ENCODE data around the gene SLC36A1.
A peak's percentile ranks its signal among the peaks of the same experiment; 100 is the strongest.

SLC36A1 gene

GRCh38 chr5:151509836-151510235 lies 62.4 kb downstream of the SLC36A1 start:
- H3K27ac Mint-ChIP-seq, result no peak overlapping the region
- no peaks in the 10 kb centered on the region for H3K27me3 Mint-ChIP-seq
- ATAC-seq (replicated peaks) (no peak), DNase-seq (no peak)
- H3K4me1 Mint-ChIP-seq, result peaks cover 0 to 4% of the 10 kb centered on the region in 2 donors
- no peaks in the 10 kb centered on the region for H3K9me3 Mint-ChIP-seq
- H3K4me3 Mint-ChIP-seq, result no peak overlapping the region
- peaks cover 17 to 21% of the 10 kb centered on the region in 2 donors for H3K36me3 Mint-ChIP-seq

GRCh38 chr5:151517122-151517920 lies 69.9 kb downstream of the SLC36A1 start:
- no peaks in the 10 kb centered on the region for H3K27me3 Mint-ChIP-seq
- H3K4me1 Mint-ChIP-seq, result no peaks in the 10 kb centered on the region
- no peaks in the 10 kb centered on the region for H3K36me3 Mint-ChIP-seq
- DNase-seq (no peak), ATAC-seq (replicated peaks) (no peak)
- no peak overlapping the region for H3K27ac Mint-ChIP-seq
- H3K4me3 Mint-ChIP-seq, result no peak overlapping the region
- H3K9me3 Mint-ChIP-seq, result no peaks in the 10 kb centered on the region

- ATAC-seq (replicated peaks) (no peak), DNase-seq (no peak)
- peaks cover 0 to 2% of the 10 kb centered on the region in 2 donors for H3K36me3 Mint-ChIP-seq
- H3K4me1 Mint-ChIP-seq, result peaks cover 0 to 2% of the 10 kb centered on the region in 2 donors
- H3K27ac Mint-ChIP-seq, result no peak overlapping the region
- H3K9me3 Mint-ChIP-seq, result no peaks in the 10 kb centered on the region
- H3K4me3 Mint-ChIP-seq, result no peak overlapping the region
- no peaks in the 10 kb centered on the region for H3K27me3 Mint-ChIP-seq
Observed at GRCh38 chr5:151520294-151520693, 72.9 kb downstream of the SLC36A1 start.

DNA sequence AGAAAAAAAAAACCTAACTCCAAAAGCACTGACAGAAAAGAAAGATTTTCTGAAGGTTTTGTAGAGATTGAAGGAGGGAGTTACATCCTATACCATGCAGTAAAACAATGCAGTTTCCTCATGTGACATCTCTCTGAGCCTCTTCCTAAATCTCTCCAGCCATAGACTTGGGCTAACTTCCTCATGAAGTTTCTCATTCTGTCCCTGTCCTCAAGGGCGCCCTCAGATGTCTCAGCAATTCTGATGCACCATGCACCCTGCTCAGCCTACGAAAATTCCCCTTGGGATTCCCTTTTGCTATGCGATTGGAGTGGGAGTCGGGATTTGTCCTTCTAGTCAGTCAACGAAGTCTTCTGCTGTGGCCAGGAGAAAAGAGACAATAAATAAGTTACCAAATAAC lies 74.8 kb downstream of the SLC36A1 start:
- no peaks in the 10 kb centered on the region for H3K27me3 Mint-ChIP-seq
- no peak overlapping the region for H3K27ac Mint-ChIP-seq
- H3K4me1 Mint-ChIP-seq, result peaks cover 0 to 2% of the 10 kb centered on the region in 2 donors
- no peak overlapping the region for H3K4me3 Mint-ChIP-seq
- H3K9me3 Mint-ChIP-seq, result no peaks in the 10 kb centered on the region
- ATAC-seq (replicated peaks) (no peak), DNase-seq (no peak)
- H3K36me3 Mint-ChIP-seq, result peaks cover 0 to 2% of the 10 kb centered on the region in 2 donors

- ATAC-seq (replicated peaks) (peak; percentile 88 to 98), DNase-seq (peak; percentile 33)
- H3K4me1 Mint-ChIP-seq, result peaks cover 0 to 2% of the 10 kb centered on the region in 2 donors
- H3K4me3 Mint-ChIP-seq, result no peak overlapping the region
- no peaks in the 10 kb centered on the region for H3K27me3 Mint-ChIP-seq
- H3K36me3 Mint-ChIP-seq, result peaks cover 0 to 2% of the 10 kb centered on the region in 2 donors
- no peaks in the 10 kb centered on the region for H3K9me3 Mint-ChIP-seq
- no peak overlapping the region for H3K27ac Mint-ChIP-seq
Observed at GRCh38 chr5:151523335-151523734, 75.9 kb downstream of the SLC36A1 start.

GRCh38 chr5:151528153-151528552 lies 80.8 kb downstream of the SLC36A1 start:
- no peak overlapping the region for H3K27ac Mint-ChIP-seq
- H3K36me3 Mint-ChIP-seq, result peaks cover 0 to 5% of the 10 kb centered on the region in 2 donors
- H3K4me3 Mint-ChIP-seq, result no peak overlapping the region
- peaks cover 0 to 1% of the 10 kb centered on the region in 2 donors for H3K9me3 Mint-ChIP-seq
- DNase-seq (no peak), ATAC-seq (replicated peaks) (no peak)
- no peaks in the 10 kb centered on the region for H3K4me1 Mint-ChIP-seq
- peaks cover 6 to 10% of the 10 kb centered on the region in 2 donors for H3K27me3 Mint-ChIP-seq

- no peak for DNase-seq
- peaks cover 0 to 5% of the 10 kb centered on the region in 2 donors for H3K36me3 Mint-ChIP-seq
- no peak overlapping the region for H3K27ac Mint-ChIP-seq
- peaks cover 0 to 1% of the 10 kb centered on the region in 2 donors for H3K9me3 Mint-ChIP-seq
- no peak for ATAC-seq (replicated peaks)
- H3K4me1 Mint-ChIP-seq, result no peaks in the 10 kb centered on the region
- no peak overlapping the region for H3K4me3 Mint-ChIP-seq
- peaks cover 6 to 10% of the 10 kb centered on the region in 2 donors for H3K27me3 Mint-ChIP-seq
Observed at GRCh38 chr5:151528996-151529395, 81.6 kb downstream of the SLC36A1 start.

GRCh38 chr5:151531581-151531980 lies 84.2 kb downstream of the SLC36A1 start:
- peaks cover 0 to 3% of the 10 kb centered on the region in 2 donors for H3K36me3 Mint-ChIP-seq
- H3K4me1 Mint-ChIP-seq, result no peaks in the 10 kb centered on the region
- H3K9me3 Mint-ChIP-seq, result peaks cover 0 to 1% of the 10 kb centered on the region in 2 donors
- no peak for DNase-seq
- no peak for ATAC-seq (replicated peaks)
- H3K27me3 Mint-ChIP-seq, result peaks cover 6 to 10% of the 10 kb centered on the region in 2 donors
- no peak overlapping the region for H3K27ac Mint-ChIP-seq
- no peak overlapping the region for H3K4me3 Mint-ChIP-seq

- Mint-ChIP-seq H3K9me3 (peaks cover 0 to 1% of the 10 kb centered on the region in 2 donors), H3K27ac (no peak overlapping the region), H3K36me3 (peaks cover 0 to 3% of the 10 kb centered on the region in 2 donors), H3K27me3 (peaks cover 6 to 10% of the 10 kb centered on the region in 2 donors), H3K4me3 (no peak overlapping the region), H3K4me1 (no peaks in the 10 kb centered on the region)
- DNase-seq, result no peak
- no peak for ATAC-seq (replicated peaks)
Observed at GRCh38 chr5:151532416-151532815, 85.0 kb downstream of the SLC36A1 start.

- no peak for DNase-seq
- peaks cover 10% of the 10 kb centered on the region in 2 donors for H3K27me3 Mint-ChIP-seq
- peaks cover 0 to 5% of the 10 kb centered on the region in 2 donors for H3K36me3 Mint-ChIP-seq
- H3K4me3 Mint-ChIP-seq, result no peak overlapping the region
- no peak for ATAC-seq (replicated peaks)
- H3K9me3 Mint-ChIP-seq, result peaks cover 0 to 1% of the 10 kb centered on the region in 2 donors
- no peak overlapping the region for H3K27ac Mint-ChIP-seq
- H3K4me1 Mint-ChIP-seq, result no peaks in the 10 kb centered on the region
Observed at GRCh38 chr5:151534350-151534749, 86.9 kb downstream of the SLC36A1 start.

- Mint-ChIP-seq H3K36me3 (peaks cover 0 to 1% of the 10 kb centered on the region in 2 donors), H3K27me3 (peaks cover 6 to 8% of the 10 kb centered on the region in 2 donors), H3K4me3 (no peak overlapping the region), H3K9me3 (no peaks in the 10 kb centered on the region), H3K4me1 (no peaks in the 10 kb centered on the region), H3K27ac (no peak overlapping the region)
- DNase-seq, result no peak
- no peak for ATAC-seq (replicated peaks)
Observed at GRCh38 chr5:151537044-151537443, 89.6 kb downstream of the SLC36A1 start.

DNA sequence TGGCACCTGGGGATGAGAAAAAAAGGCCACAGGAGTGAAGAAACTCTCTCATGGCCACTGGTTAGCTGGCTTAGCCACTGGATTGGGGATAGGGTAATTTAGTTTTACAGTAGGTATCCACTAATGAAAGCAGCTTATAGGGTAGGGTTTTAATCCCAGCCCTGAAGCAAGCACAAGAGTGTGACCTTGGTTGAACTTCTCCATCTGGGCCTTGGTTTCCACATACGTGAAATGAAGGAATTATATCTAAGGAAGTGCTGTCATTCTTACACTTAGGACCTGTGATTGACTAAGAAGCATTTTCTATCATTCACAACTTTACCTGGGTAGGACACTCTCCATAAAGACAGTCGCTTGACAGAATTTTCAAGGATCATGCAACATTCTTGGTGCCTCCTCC lies 94.2 kb downstream of the SLC36A1 start:
- DNase-seq, result no peak
- ATAC-seq (replicated peaks), result no peak
- H3K27ac Mint-ChIP-seq, result no peak overlapping the region
- no peak overlapping the region for H3K4me3 Mint-ChIP-seq
- peaks cover 6 to 12% of the 10 kb centered on the region in 2 donors for H3K27me3 Mint-ChIP-seq
- no peaks in the 10 kb centered on the region for H3K9me3 Mint-ChIP-seq
- peaks cover 0 to 1% of the 10 kb centered on the region in 2 donors for H3K36me3 Mint-ChIP-seq
- H3K4me1 Mint-ChIP-seq, result no peaks in the 10 kb centered on the region
